Measurements from ENCODE around the gene TBCD.

GRCh38 chr17:82881324-82881823, 129.5 kb downstream of the TBCD start:
- no peak for TF ChIP-seq CTCF (IDR thresholded peaks at IDR 0.05)
- TF ChIP-seq POLR2AphosphoS5 (IDR thresholded peaks at IDR 0.05) = no peak
- no peak for TF ChIP-seq POLR2A (IDR thresholded peaks at IDR 0.05)

Measured in breast epithelium (tissue), 3 donors.